Adrenal gland (tissue), 12 donors: ENCODE results near the gene WNT10A. TPM values are rescaled to one million over a fixed set of nuclear protein-coding genes. Genes with fewer than 3 reads are reported as not detected.
"Not testable (repeated sequence)": the region's sequence is repeated elsewhere in the genome, so short reads cannot be mapped to it uniquely, and the experiment has no call there.

ENCODE experiments used
- DNase-seq, 7 donors: peaks; one replicate each; pipeline ENCODE4 v3.0.0-alpha.2; 2019 to 2020
- H3K27ac ChIP-seq, 5 donors: fragments of 200-600 bp; sonication (generic) in 4 of 5; 1 replicate in 3 of 5; 2 replicates in 2 of 5; pipeline versions ENCODE4 v1.5.1 to v1.8.0; 2016 to 2020; ENCODE audit warnings: mild to moderate bottlenecking in 1 of 5
- H3K27me3 ChIP-seq: fragments of 200-600 bp; 2 replicates; pipeline ENCODE4 v1.8.0; 2021
- H3K36me3 ChIP-seq, 2 donors: fragments of 200-600 bp; replicated peaks in 1 of 2; 1 replicate in 1 of 2; 2 replicates in 1 of 2; pipeline versions ENCODE4 v1.5.1 to v1.8.0; 2018 to 2022
- H3K4me1 ChIP-seq, 2 donors: fragments of 200-600 bp; replicated peaks in 1 of 2; 1 replicate in 1 of 2; 2 replicates in 1 of 2; pipeline versions ENCODE4 v1.5.1 to v1.8.0; 2018 to 2021
- H3K4me3 ChIP-seq, 4 donors: fragments of 200-600 bp; sonication (generic) in 3 of 4; one replicate each; pipeline ENCODE4 v1.5.1; 2016 to 2018
- H3K9me3 ChIP-seq, 3 donors: fragments of 200-600 bp; sonication (generic) in 1 of 3; replicated peaks in 1 of 3; 1 replicate in 2 of 3; 2 replicates in 1 of 3; pipeline versions ENCODE4 v1.5.1 to v1.8.0; 2016 to 2021
- CTCF ChIP-seq, 6 experiments: fragments of 450-650 bp in 4 of 6; fragments of 200-600 bp in 2 of 6; sonication (generic) in 1 of 6; IDR thresholded peaks; 1 replicate in 5 of 6; 2 replicates in 1 of 6; pipeline versions ENCODE4 v1.5.1 to v1.8.0; 2016 to 2021; ENCODE audit warnings: antibody characterized with exemption in 6 of 6, mild to moderate bottlenecking in 2 of 6, moderate library complexity in 1 of 6
- POLR2A ChIP-seq, 2 donors: fragments of 450-650 bp; IDR thresholded peaks; one replicate each; pipeline ENCODE4 v1.6.1; 2017; ENCODE audit warnings: antibody characterized with exemption in 2 of 2, mild to moderate bottlenecking in 2 of 2, moderate library complexity in 1 of 2
- WGBS, 4 donors: extraction: QIAGEN DNeasy Blood & Tissue Kit in 2 of 4; methylation state at CpG; one replicate each; pipeline versions ENCODE4 v1.1.5 to v1.1.7; 2013 to 2017; 5-methylcytosine and 5-hydroxymethylcytosine counted together
- intact Hi-C, 2 donors: fragments of 100-400 bp; cut with DNase I; formaldehyde crosslinking; loops; one replicate each; pipeline versions ENCODE4 v1.14.1 to v1.15.0; 2022 to 2023
- polyA plus RNA-seq, 3 donors: library from polyadenylated mRNA; stranded (reverse); fragments of 200-250 nt in 2 of 3; fragments of 350-450 nt in 1 of 3; fragmentation: Illumina TruSeq in 1 of 3; extraction: RNeasy Lipid Tissue Mini Kit (QIAGEN cat#74804) in 1 of 3; gene quantifications; one replicate each; pipeline ENCODE4 v1.2.3, GENCODE V29; 2013 to 2014
- small RNA-seq, 2 donors: library from RNA; depleted of rRNA; stranded (forward); fragments of <200 nt; gene quantifications; one replicate each; pipeline ENCODE3, GENCODE V24; 2016
- total RNA-seq, 9 donors: library from RNA; depleted of rRNA in 4 of 9; stranded (reverse); fragments of >200 nt in 4 of 9; fragments of 120-200 nt in 1 of 9; fragmentation: NEBNext Ultra II Directional in 1 of 9; extraction: Animal tissue kit (Norgen Biotek cat#: 25700) in 1 of 9; gene quantifications; one replicate each; pipeline versions ENCODE4 v1.1.0 to v1.2.4, GENCODE V29; 2013 to 2023
- donor health status: healthy with polysubstance abuse.
- donor health status: Bipolar disorder and iron deficiency.
- donor health status: DM: yes; HTN: yes; CAD: no.
- donor health status: DM: no; HTN: no; CAD: no.
- donor health status: DM: no; HTN: no; CAD: no.
- donor health status: DM: yes; HTN: yes; CAD: no.

WNT10A gene
- total and polyA plus RNA-seq, 12 donors, result 0.07 to 0.43 (median 0.19) TPM; not detected in 8

DNA sequence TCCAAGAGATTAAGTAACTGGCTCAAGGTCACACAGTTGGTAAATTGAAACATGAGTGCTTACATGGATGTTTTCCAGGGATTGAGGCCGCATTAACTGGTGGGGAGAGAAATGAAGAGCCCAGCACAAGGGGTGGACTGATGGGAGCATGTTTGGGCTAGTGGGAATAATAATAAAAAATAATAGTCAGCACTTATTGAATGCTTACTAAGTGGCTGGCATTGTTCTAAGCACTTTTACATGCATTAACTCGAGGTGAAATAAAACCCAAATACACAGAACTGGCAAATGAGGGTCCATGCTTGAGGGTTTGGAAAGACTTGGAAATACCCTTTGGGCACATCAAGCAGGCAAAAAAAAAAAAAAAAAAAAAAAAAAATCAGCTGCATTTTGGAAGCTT is 44.8 kb downstream of the WNT10A start:
- Histone ChIP-seq H3K9me3 (no peaks in the 10 kb centered on the region), H3K4me1 (no peaks in the 10 kb centered on the region), H3K27me3 (no peaks in the 10 kb centered on the region), H3K27ac (no peak overlapping the region), H3K36me3 (no peaks in the 10 kb centered on the region), H3K4me3 (no peak overlapping the region)
- TF ChIP-seq CTCF (IDR thresholded peaks at IDR 0.05), result no peak
- TF ChIP-seq POLR2A (IDR thresholded peaks at IDR 0.05), result no peak
- whole genome bisulfite sequencing, 4 donors, result 60 to 80% (median 69%) methylated on average over 2 of the region's 2 CpGs
- intact Hi-C loops, result no loop called here
- no peak for DNase-seq

DNA sequence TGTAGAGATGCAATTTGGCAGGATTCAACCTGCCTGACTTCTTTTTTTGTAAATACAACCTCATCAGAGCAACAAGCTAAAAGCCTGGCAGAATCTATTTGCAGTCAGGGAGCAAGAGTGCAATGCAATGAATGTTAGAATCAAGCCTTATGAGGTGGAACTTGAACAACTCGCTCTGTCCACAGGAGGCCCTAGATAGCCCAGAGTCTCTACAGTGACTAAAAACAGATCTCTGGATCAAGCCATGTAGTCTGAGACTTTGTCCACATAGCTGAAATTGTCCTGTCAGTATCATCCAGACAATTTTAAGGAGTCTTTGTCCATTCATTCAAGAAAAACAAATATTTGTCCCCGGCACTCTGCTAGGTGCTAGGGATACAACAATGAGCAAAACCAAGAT is 46.8 kb downstream of the WNT10A start:
- Histone ChIP-seq H3K27me3 (no peaks in the 10 kb centered on the region), H3K9me3 (no peaks in the 10 kb centered on the region), H3K36me3 (no peaks in the 10 kb centered on the region), H3K4me3 (no peak overlapping the region), H3K27ac (no peak overlapping the region), H3K4me1 (no peaks in the 10 kb centered on the region)
- intact Hi-C loops, result no loop called here
- TF ChIP-seq CTCF (IDR thresholded peaks at IDR 0.05) (no peak), POLR2A (IDR thresholded peaks at IDR 0.05) (no peak)
- no peak for DNase-seq
- 81 to 86% (median 83%) methylated on average over 2 of the region's 2 CpGs for WGBS, 4 donors

DNA sequence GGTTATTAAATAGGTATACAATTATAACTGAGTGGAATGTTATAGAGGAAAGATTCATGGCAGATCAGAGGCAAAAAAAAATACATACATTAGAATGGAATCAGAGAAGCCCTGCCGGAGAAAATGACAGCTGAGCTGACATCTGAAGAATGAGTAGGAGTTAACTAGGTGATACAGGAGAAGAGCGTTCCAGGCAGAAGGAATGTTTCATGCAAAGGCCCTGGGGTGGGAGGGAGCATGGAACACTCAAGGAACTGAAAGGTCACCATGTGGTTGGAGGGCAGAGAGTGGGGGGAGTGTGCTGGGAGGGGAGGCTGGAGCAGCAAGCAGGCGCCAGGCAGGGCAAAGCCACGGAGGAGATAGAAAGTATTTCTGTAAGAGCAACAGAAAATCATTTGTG is 47.2 kb downstream of the WNT10A start:
- intact Hi-C loops, result no loop called here
- Histone ChIP-seq H3K27ac (no peak overlapping the region), H3K36me3 (no peaks in the 10 kb centered on the region), H3K4me3 (no peak overlapping the region), H3K9me3 (no peaks in the 10 kb centered on the region), H3K4me1 (no peaks in the 10 kb centered on the region), H3K27me3 (no peaks in the 10 kb centered on the region)
- WGBS, 4 donors, result 69 to 75% (median 70%) methylated on average over 4 of the region's 4 CpGs
- DNase-seq, result no peak
- TF ChIP-seq CTCF (IDR thresholded peaks at IDR 0.05) (no peak), POLR2A (IDR thresholded peaks at IDR 0.05) (no peak)

DNA sequence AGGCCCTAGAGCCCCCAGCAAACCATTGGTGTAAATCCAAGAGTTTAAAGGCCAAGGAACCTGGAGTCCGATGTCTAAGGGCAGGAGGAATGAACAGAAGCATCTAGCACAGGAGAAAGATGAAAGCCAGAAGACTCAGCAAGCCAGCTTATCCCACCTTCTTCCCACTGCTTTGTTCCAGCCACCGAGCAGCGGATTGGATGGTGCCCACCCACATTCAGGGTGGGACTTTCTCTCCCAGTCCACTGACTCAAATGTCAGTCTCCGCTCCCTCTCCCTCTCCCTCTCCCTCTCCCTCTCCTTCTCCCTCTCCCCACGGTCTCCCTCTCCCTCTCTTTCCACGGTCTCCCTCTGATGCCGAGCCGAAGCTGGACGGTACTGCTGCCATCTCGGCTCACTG is 49.8 kb downstream of the WNT10A start:
- H3K36me3 ChIP-seq, H3K27me3 ChIP-seq, H3K9me3 ChIP-seq, intact Hi-C loops, H3K27ac ChIP-seq, H3K4me1 ChIP-seq, DNase-seq, H3K4me3 ChIP-seq: not testable (repeated sequence)
- WGBS, 4 donors, result 93 to 96% (median 96%) methylated on average over 6 to 10 of the region's 10 CpGs

DNA sequence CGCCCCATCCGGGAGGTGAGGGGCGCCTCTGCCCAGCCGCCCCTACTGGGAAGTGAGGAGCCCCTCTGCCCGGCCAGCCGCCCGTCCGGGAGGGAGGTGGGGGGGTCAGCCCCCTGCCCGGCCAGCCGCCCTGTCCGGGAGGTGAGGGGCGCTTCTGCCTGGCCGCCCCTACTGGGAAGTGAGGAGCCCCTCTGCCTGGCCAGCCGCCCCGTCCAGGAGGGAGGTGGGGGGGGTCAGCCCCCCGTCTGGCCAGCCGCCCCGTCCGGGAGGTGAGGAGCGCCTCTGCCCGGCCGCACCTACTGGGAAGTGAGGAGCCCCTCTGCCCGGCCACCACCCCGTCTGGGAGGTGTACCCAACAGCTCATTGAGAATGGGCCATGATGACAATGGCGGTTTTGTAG is 51.1 kb downstream of the WNT10A start:
- 83 to 94% (median 91%) methylated on average over 2 to 20 of the region's 25 CpGs for WGBS, 4 donors

More for the DNA sequence above, 51.1 kb downstream of the WNT10A start:
- intact Hi-C loops, H3K36me3 ChIP-seq, H3K27ac ChIP-seq, H3K4me3 ChIP-seq, H3K4me1 ChIP-seq, H3K9me3 ChIP-seq, H3K27me3 ChIP-seq, DNase-seq: not testable (repeated sequence)

Small RNAs within 50 kb of the gene (small RNA-seq; reads per million reads assigned to genes)
- 0 reads per million in 2 donors for gene RNU6-642P

Other genes with a start within 250 kb of the WNT10A start
- gene ZNF142, start 221.2 kb upstream of the WNT10A start, total RNA-seq, result 10 to 100 TPM in 8 of 9 donors, 1 to 10 TPM in 1; 6.5 to 24.6 (median 20.6) TPM
- 10 to 100 TPM in 1 of 3 donors, 1 to 10 TPM in 2; 8.6 to 21.0 (median 9.5) TPM for gene ZNF142, start 221.2 kb upstream of the WNT10A start, polyA plus RNA-seq
- 10 to 100 TPM; 16.1 to 54.6 (median 41.4) TPM for gene BCS1L, start 221.2 kb upstream of the WNT10A start, total RNA-seq
- 10 to 100 TPM; 39.2 to 97.9 (median 84.2) TPM for gene BCS1L, start 221.2 kb upstream of the WNT10A start, polyA plus RNA-seq
- 10 to 100 TPM; 19.7 to 45.6 (median 24.7) TPM for gene RNF25, start 208.8 kb upstream of the WNT10A start, total RNA-seq
- 10 to 100 TPM; 49.1 to 70.4 (median 58.4) TPM for gene RNF25, start 208.8 kb upstream of the WNT10A start, polyA plus RNA-seq
- 10 to 100 TPM; 12.4 to 89.0 (median 36.0) TPM for gene STK36, start 208.8 kb upstream of the WNT10A start, total RNA-seq
- gene STK36, start 208.8 kb upstream of the WNT10A start, polyA plus RNA-seq, result 100 to 1,000 TPM in 2 of 3 donors, 10 to 100 TPM in 1; 14.6 to 112 (median 109) TPM
- 10 to 100 TPM; 10.6 to 51.4 (median 20.5) TPM for gene TTLL4, start 170.0 kb upstream of the WNT10A start, total RNA-seq
- gene TTLL4, start 170.0 kb upstream of the WNT10A start, polyA plus RNA-seq, result 10 to 100 TPM; 22.5 to 65.4 (median 36.8) TPM
- gene CYP27A1, start 98.7 kb upstream of the WNT10A start, total RNA-seq, result 100 to 1,000 TPM in 4 of 9 donors, 10 to 100 TPM in 5; 30.9 to 124 (median 96.1) TPM
- gene CYP27A1, start 98.7 kb upstream of the WNT10A start, polyA plus RNA-seq, result 10 to 100 TPM; 29.1 to 75.5 (median 45.8) TPM
- under 1 TPM in 1 of 9 donors, not detected in 8; 0.20 TPM for gene PRKAG3, start 49.0 kb upstream of the WNT10A start, total RNA-seq
- not detected for gene PRKAG3, start 49.0 kb upstream of the WNT10A start, polyA plus RNA-seq
- 1 to 10 TPM in 2 of 9 donors, under 1 TPM in 6, not detected in 1; 0.06 to 2.2 (median 0.67) TPM for gene WNT6, start 21.0 kb upstream of the WNT10A start, total RNA-seq
- gene WNT6, start 21.0 kb upstream of the WNT10A start, polyA plus RNA-seq, result 1 to 10 TPM in 1 of 3 donors, under 1 TPM in 1, not detected in 1; 0.40 to 1.8 TPM
- gene CDK5R2, start 78.8 kb downstream of the WNT10A start, total RNA-seq, result 1 to 10 TPM in 3 of 9 donors, under 1 TPM in 3, not detected in 3; 0.13 to 8.7 (median 1.1) TPM
- gene CDK5R2, start 78.8 kb downstream of the WNT10A start, polyA plus RNA-seq, result 10 to 100 TPM in 1 of 3 donors, 1 to 10 TPM in 2; 1.7 to 10.4 (median 5.0) TPM
- gene FEV, start 104.3 kb downstream of the WNT10A start, total RNA-seq, result 1 to 10 TPM in 3 of 9 donors, under 1 TPM in 2, not detected in 4; 0.22 to 7.2 (median 1.2) TPM
- 10 to 100 TPM in 1 of 3 donors, 1 to 10 TPM in 2; 3.5 to 16.5 (median 5.3) TPM for gene FEV, start 104.3 kb downstream of the WNT10A start, polyA plus RNA-seq
- 1 to 10 TPM in 3 of 9 donors, under 1 TPM in 2, not detected in 4; 0.39 to 6.8 (median 2.1) TPM for gene CRYBA2, start 112.6 kb downstream of the WNT10A start, total RNA-seq
- gene CRYBA2, start 112.6 kb downstream of the WNT10A start, polyA plus RNA-seq, result 10 to 100 TPM in 1 of 3 donors, 1 to 10 TPM in 2; 1.6 to 26.6 (median 7.2) TPM
- gene CFAP65, start 160.7 kb downstream of the WNT10A start, total RNA-seq, result under 1 TPM in 2 of 9 donors, not detected in 7; 0.04 to 0.06 TPM
- gene CFAP65, start 160.7 kb downstream of the WNT10A start, polyA plus RNA-seq, result under 1 TPM; 0.05 to 0.16 (median 0.10) TPM
- under 1 TPM in 1 of 9 donors, not detected in 8; 0.11 TPM for gene IHH, start 180.1 kb downstream of the WNT10A start, total RNA-seq
- under 1 TPM in 1 of 3 donors, not detected in 2; 0.17 TPM for gene IHH, start 180.1 kb downstream of the WNT10A start, polyA plus RNA-seq